ENCODE results near the gene COQ2.

The COQ2 gene

GRCh38 chr4:83219344-83220331 lies 65.0 kb downstream of the COQ2 start:
- DNase-seq: peak in 5 of 51 donors; percentile 4 to 34 (median 13)

GRCh38 chr4:83217721-83218522 lies 66.7 kb downstream of the COQ2 start:
- DNase-seq: peak in 1 of 51 donors; percentile 11

- DNase-seq: no peak
Measured at GRCh38 chr4:83216959-83217683, 67.5 kb downstream of the COQ2 start.

GRCh38 chr4:83214079-83214478 lies 70.5 kb downstream of the COQ2 start:
- no peak for DNase-seq
